Activated naive CD4-positive, alpha-beta T cell treated with anti-CD3 and anti-CD28 coated beads, Interleukin-2, amount 10 ng/mL, durations not matched to agents 7 days and 5 days (primary cell): Measurements from ENCODE around the gene SORCS1.

Experiments used
- CTCF ChIA-PET: fragments of 350-600 bp; sonication (Branson Sonifier 250); formaldehyde crosslinking; loops from one replicate; lab custom pipeline; 2021; ENCODE audit warnings: antibody characterized with exemption; lab: Charles Lee
- DNase-seq: peaks from one replicate; pipeline ENCODE4 v3.0.0-alpha.2; 2020
- H3K27ac Mint-ChIP-seq: one replicate; pipeline ENCODE4 v1.8.0; 2021; ENCODE audit warnings: mild to moderate bottlenecking, moderate library complexity, mixed read lengths
- H3K27me3 Mint-ChIP-seq: one replicate; pipeline ENCODE4 v1.8.0; 2021; ENCODE audit warnings: mild to moderate bottlenecking, mixed read lengths
- H3K36me3 Mint-ChIP-seq: one replicate; pipeline ENCODE4 v1.8.0; 2021; ENCODE audit warnings: mixed read lengths
- H3K4me1 Mint-ChIP-seq: one replicate; pipeline ENCODE4 v1.8.0; 2021; ENCODE audit warnings: mixed read lengths
- H3K4me3 Mint-ChIP-seq: one replicate; pipeline ENCODE4 v1.8.0; 2021; ENCODE audit warnings: mild to moderate bottlenecking, moderate library complexity, mixed read lengths
- H3K9me3 Mint-ChIP-seq: one replicate; pipeline ENCODE4 v1.8.0; 2021; ENCODE audit warnings: mixed read lengths

The SORCS1 gene

DNA sequence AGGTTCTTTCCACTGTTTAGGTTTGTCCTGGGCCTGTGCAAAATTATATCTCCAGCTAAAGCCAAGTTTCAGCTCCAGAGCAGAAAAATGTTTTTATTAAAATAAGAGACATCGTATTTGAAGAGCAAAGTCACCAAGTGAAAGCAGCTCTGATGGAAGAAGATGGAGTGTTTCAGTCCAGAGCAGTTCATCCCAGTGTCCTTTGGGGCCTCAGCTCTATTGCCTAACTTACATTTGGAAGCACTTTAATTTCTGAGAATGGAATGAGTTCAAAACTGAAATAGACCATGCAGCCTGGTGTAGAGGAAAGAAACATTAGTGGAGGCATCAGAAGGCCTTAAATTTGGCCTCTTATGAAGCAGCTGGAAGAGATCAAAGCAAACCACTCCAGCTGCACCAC lies 545.2 kb downstream of the SORCS1 start:
- H3K36me3 Mint-ChIP-seq = no peaks in the 10 kb centered on the region
- no peak overlapping the region for H3K27ac Mint-ChIP-seq
- no peak overlapping the region for H3K4me3 Mint-ChIP-seq
- no peaks in the 10 kb centered on the region for H3K27me3 Mint-ChIP-seq
- CTCF ChIA-PET = no interaction called here
- DNase-seq = no peak
- no peaks in the 10 kb centered on the region for H3K4me1 Mint-ChIP-seq
- H3K9me3 Mint-ChIP-seq = no peaks in the 10 kb centered on the region

GRCh38 chr10:106618646-106619045 lies 545.9 kb downstream of the SORCS1 start:
- no peak for DNase-seq
- peaks cover 2% of the 10 kb centered on the region for H3K27me3 Mint-ChIP-seq
- H3K4me3 Mint-ChIP-seq = no peak overlapping the region
- H3K36me3 Mint-ChIP-seq = no peaks in the 10 kb centered on the region
- CTCF ChIA-PET = no interaction called here
- H3K9me3 Mint-ChIP-seq = peaks cover 2% of the 10 kb centered on the region
- H3K27ac Mint-ChIP-seq = no peak overlapping the region
- no peaks in the 10 kb centered on the region for H3K4me1 Mint-ChIP-seq

DNA sequence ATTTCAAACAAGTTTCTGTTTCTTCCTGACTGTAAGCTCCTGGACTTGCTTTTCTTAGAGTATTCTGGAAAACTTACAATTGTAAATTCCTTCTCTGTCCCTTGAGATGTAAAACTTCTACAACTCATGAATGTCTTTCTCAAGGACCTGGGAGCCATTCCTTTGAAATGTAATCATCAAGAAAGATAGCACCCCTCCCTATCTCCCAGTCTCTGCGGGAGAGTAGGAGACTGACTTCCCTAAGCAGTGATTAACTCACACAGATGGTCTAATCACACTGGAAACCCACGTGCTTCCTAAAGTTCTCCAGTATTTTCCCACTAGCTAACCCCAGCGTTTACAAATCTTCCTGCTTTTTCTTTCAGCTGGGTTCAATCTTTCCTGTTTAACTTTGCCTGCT lies 549.4 kb downstream of the SORCS1 start:
- Mint-ChIP-seq H3K36me3 (no peaks in the 10 kb centered on the region), H3K4me3 (no peak overlapping the region), H3K27ac (no peak overlapping the region), H3K27me3 (peaks cover 3% of the 10 kb centered on the region), H3K4me1 (no peaks in the 10 kb centered on the region), H3K9me3 (peaks cover 2% of the 10 kb centered on the region)
- CTCF ChIA-PET = interaction anchor here (1.2 kb wide), 1 partner anchor 10 kb away, joined by 3 read pairs; no protein-coding TSS in a partner anchor
- DNase-seq = no peak

GRCh38 chr10:106614293-106614692 lies 550.2 kb downstream of the SORCS1 start:
- no peak overlapping the region for H3K4me3 Mint-ChIP-seq
- no peaks in the 10 kb centered on the region for H3K36me3 Mint-ChIP-seq
- no peak overlapping the region for H3K27ac Mint-ChIP-seq
- CTCF ChIA-PET = interaction anchor here (1.2 kb wide), 1 partner anchor 11 kb away, joined by 3 read pairs; no protein-coding TSS in a partner anchor
- H3K9me3 Mint-ChIP-seq = peaks cover 2% of the 10 kb centered on the region
- DNase-seq = no peak
- H3K27me3 Mint-ChIP-seq = peaks cover 3% of the 10 kb centered on the region
- no peaks in the 10 kb centered on the region for H3K4me1 Mint-ChIP-seq

DNA sequence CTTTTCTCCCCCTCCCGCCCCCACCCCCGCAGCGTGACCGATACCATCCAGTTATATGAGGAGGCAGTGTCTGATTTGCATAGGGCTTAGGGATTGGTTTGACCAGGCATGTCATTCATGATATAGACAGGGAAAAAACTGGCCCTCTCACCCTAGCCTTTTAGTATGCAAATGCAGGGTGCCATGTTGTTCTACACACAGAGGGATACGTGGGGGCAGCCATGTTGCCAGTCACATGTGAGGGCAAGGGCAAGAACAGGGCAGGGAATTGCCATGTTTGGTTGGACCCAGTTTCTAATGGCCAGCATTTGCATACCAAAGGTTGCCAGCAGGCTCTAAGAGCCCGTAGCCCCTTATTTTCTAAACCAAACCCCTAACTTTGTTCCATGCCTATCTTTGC lies 552.1 kb downstream of the SORCS1 start:
- no peak overlapping the region for H3K4me3 Mint-ChIP-seq
- H3K36me3 Mint-ChIP-seq = no peaks in the 10 kb centered on the region
- CTCF ChIA-PET = no interaction called here
- no peak overlapping the region for H3K27ac Mint-ChIP-seq
- no peak for DNase-seq
- H3K4me1 Mint-ChIP-seq = no peaks in the 10 kb centered on the region
- peaks cover 3% of the 10 kb centered on the region for H3K27me3 Mint-ChIP-seq
- peaks cover 2% of the 10 kb centered on the region for H3K9me3 Mint-ChIP-seq

GRCh38 chr10:106609470-106610266 lies 554.8 kb downstream of the SORCS1 start:
- no peak overlapping the region for H3K27ac Mint-ChIP-seq
- no peaks in the 10 kb centered on the region for H3K4me1 Mint-ChIP-seq
- no peak overlapping the region for H3K4me3 Mint-ChIP-seq
- CTCF ChIA-PET = no interaction called here
- H3K36me3 Mint-ChIP-seq = no peaks in the 10 kb centered on the region
- peaks cover 2% of the 10 kb centered on the region for H3K9me3 Mint-ChIP-seq
- peaks cover 3% of the 10 kb centered on the region for H3K27me3 Mint-ChIP-seq
- no peak for DNase-seq

DNA sequence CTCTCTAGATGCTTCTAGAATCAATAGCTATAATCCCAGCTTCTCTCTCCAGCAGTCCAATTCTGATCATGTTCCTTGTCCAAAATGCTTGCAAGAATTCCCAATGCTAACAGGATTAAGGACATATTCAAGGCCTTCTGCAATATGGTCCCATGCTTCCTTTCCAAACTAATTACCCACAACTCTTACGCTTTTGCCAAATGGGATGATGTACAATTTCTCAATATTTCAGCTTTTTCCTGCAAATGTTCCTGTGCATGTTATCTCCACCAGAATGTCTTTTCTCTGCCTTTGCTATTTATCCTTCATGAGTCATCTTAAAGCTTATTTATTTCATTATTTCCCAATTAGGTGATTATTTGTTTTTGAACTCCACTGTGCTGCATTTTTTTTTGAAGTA lies 556.4 kb downstream of the SORCS1 start:
- no peak overlapping the region for H3K27ac Mint-ChIP-seq
- CTCF ChIA-PET = no interaction called here
- no peaks in the 10 kb centered on the region for H3K27me3 Mint-ChIP-seq
- no peaks in the 10 kb centered on the region for H3K4me1 Mint-ChIP-seq
- DNase-seq = no peak
- H3K36me3 Mint-ChIP-seq = no peaks in the 10 kb centered on the region
- no peaks in the 10 kb centered on the region for H3K9me3 Mint-ChIP-seq
- H3K4me3 Mint-ChIP-seq = no peak overlapping the region

DNA sequence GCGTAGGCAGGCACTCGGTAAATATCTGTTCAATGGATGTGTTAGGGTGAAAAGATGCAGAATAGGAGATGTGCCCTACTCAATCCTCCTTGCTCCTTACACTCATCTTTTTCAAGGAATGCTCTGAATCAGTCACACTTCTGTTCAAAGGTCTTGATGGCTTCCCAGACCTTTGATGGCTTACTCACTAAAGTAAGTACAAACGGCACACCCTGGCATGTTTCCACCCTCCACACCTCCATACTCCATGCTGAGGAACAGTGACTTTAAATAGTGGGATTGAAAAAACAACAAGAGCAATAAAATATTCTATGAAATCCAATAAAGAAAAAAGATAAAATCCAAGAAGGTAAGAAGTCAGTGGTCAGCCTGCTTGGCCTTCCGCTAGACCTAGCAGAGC lies 569.2 kb downstream of the SORCS1 start:
- H3K4me1 Mint-ChIP-seq = no peaks in the 10 kb centered on the region
- H3K27me3 Mint-ChIP-seq = no peaks in the 10 kb centered on the region
- H3K27ac Mint-ChIP-seq = no peak overlapping the region
- H3K4me3 Mint-ChIP-seq = no peak overlapping the region
- CTCF ChIA-PET = no interaction called here
- no peaks in the 10 kb centered on the region for H3K9me3 Mint-ChIP-seq
- no peak for DNase-seq
- no peaks in the 10 kb centered on the region for H3K36me3 Mint-ChIP-seq

GRCh38 chr10:106593876-106594275 lies 570.6 kb downstream of the SORCS1 start:
- H3K36me3 Mint-ChIP-seq = no peaks in the 10 kb centered on the region

GRCh38 chr10:106592396-106592795 lies 572.1 kb downstream of the SORCS1 start:
- no peaks in the 10 kb centered on the region for H3K27me3 Mint-ChIP-seq
- CTCF ChIA-PET = no interaction called here
- no peak overlapping the region for H3K4me3 Mint-ChIP-seq

More at GRCh38 chr10:106593876-106594275, 570.6 kb downstream of the SORCS1 start:
- no peak overlapping the region for H3K27ac Mint-ChIP-seq
- no peaks in the 10 kb centered on the region for H3K27me3 Mint-ChIP-seq
- CTCF ChIA-PET = no interaction called here
- H3K4me1 Mint-ChIP-seq = no peaks in the 10 kb centered on the region
- DNase-seq = no peak
- no peaks in the 10 kb centered on the region for H3K9me3 Mint-ChIP-seq
- H3K4me3 Mint-ChIP-seq = no peak overlapping the region

DNA sequence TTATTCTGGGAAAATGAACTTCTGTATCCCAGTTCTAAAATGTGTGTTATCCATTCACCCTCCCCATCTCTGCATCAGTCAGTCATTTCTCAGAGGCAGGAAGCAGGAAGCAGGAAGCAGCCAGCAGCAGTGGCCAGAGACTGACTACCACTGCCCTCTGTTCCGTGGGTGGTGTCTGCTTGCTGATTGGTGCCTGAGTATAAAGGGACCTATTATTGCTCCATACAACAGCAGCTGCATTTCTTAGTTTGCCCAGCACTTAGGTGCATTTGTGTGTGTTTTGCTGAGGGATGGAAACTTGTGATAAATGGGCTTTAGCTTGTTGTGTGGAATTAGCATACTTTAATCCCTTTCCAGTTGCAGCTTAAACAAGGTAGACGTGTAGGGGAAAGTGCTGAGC lies 582.2 kb downstream of the SORCS1 start:
- CTCF ChIA-PET = no interaction called here
- H3K4me1 Mint-ChIP-seq = no peaks in the 10 kb centered on the region
- H3K4me3 Mint-ChIP-seq = no peak overlapping the region
- no peak overlapping the region for H3K27ac Mint-ChIP-seq
- no peaks in the 10 kb centered on the region for H3K27me3 Mint-ChIP-seq
- H3K36me3 Mint-ChIP-seq = no peaks in the 10 kb centered on the region
- H3K9me3 Mint-ChIP-seq = peaks cover 2% of the 10 kb centered on the region
- no peak for DNase-seq

More at GRCh38 chr10:106592396-106592795, 572.1 kb downstream of the SORCS1 start:
- Mint-ChIP-seq H3K9me3 (no peaks in the 10 kb centered on the region), H3K27ac (no peak overlapping the region), H3K4me1 (no peaks in the 10 kb centered on the region), H3K36me3 (no peaks in the 10 kb centered on the region)
- DNase-seq = no peak

DNA sequence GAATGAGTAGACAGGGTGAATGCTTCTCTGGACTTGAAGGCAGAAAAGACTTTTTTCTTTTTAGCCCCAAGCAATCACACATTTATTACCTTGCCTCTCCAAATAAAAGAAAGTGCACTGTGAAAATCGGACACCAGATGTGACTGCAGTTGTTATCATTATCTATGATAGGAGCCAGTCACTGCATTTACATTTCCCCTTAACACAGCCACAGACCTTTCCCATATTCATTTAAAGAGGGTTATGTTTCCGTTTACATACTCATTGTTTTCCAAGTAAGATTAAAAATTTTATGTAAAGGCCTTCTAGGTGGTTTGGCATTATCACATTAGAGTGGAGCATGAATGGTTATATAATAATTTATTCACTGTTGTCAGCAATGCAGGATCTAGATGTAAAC lies 586.8 kb downstream of the SORCS1 start:
- H3K9me3 Mint-ChIP-seq = no peaks in the 10 kb centered on the region

DNA sequence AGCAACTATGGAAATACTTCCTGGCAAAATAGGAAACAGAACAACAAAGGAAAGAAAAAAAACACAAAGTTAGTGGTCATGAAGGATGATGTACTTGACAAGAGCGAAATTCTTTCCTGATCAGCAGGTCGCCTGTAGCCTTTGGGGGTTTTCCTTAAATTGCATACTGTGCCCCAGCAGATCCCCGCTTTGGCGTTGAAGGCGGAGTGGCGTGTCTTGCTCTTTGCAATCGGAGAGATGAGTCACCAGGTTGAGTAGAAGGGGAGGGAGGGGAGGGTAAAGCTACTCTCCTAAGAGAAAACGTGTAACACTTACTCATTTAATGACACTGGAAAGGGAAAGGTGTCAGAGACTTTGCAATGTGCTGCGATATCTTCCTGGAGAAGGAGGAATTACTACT lies 587.2 kb downstream of the SORCS1 start:
- Mint-ChIP-seq H3K36me3 (no peaks in the 10 kb centered on the region), H3K9me3 (no peaks in the 10 kb centered on the region), H3K27ac (no peak overlapping the region), H3K27me3 (no peaks in the 10 kb centered on the region), H3K4me3 (no peak overlapping the region), H3K4me1 (no peaks in the 10 kb centered on the region)
- DNase-seq = no peak
- CTCF ChIA-PET = no interaction called here

More for the DNA sequence above, 586.8 kb downstream of the SORCS1 start:
- CTCF ChIA-PET = no interaction called here
- Mint-ChIP-seq H3K4me3 (no peak overlapping the region), H3K4me1 (no peaks in the 10 kb centered on the region), H3K27me3 (no peaks in the 10 kb centered on the region), H3K27ac (no peak overlapping the region), H3K36me3 (no peaks in the 10 kb centered on the region)
- no peak for DNase-seq

DNA sequence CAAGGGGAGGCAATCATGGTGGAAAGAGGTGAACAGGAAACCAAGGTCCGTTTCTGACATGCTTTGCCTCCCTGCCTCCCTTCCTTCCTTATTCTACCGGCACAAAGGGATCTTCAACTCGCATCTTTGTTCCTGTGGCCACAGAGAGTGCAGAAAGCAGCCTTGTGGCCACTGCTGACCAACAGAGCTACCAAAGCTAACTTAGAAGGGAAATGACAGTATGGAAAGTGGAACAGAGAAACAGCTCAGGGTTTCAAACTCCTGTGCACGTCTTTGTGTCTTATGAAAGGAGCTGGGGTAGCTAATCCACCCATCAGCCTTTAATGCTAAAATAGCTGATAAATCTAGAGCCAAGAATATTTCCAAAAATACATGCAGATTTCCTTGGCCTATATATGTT lies 588.0 kb downstream of the SORCS1 start:
- CTCF ChIA-PET = no interaction called here
- Mint-ChIP-seq H3K27ac (no peak overlapping the region), H3K4me3 (no peak overlapping the region)

DNA sequence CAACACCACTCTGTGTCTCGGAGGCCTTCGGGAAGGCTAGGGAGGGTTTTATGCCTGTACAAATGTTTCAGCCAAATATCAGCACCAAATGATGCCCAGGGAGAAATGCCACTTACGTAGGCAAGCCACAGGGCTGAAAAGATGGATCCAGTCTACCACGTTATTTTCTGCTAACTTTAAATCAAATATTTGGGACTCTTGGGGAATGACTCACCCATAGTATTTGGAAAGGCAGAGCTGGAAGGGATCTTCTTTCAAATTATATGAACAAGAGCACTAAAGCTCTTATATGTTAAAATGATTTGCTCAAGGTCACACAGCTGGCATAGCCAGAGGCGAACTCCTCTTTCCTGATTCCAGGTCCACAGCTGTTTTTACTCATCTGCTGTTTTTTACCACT lies 591.4 kb downstream of the SORCS1 start:
- H3K27ac Mint-ChIP-seq = no peak overlapping the region
- DNase-seq = no peak
- H3K9me3 Mint-ChIP-seq = no peaks in the 10 kb centered on the region
- CTCF ChIA-PET = no interaction called here
- no peaks in the 10 kb centered on the region for H3K27me3 Mint-ChIP-seq
- H3K36me3 Mint-ChIP-seq = no peaks in the 10 kb centered on the region
- H3K4me1 Mint-ChIP-seq = no peaks in the 10 kb centered on the region
- H3K4me3 Mint-ChIP-seq = no peak overlapping the region

More for the DNA sequence above, 588.0 kb downstream of the SORCS1 start:
- no peaks in the 10 kb centered on the region for H3K4me1 Mint-ChIP-seq
- no peak for DNase-seq
- no peaks in the 10 kb centered on the region for H3K27me3 Mint-ChIP-seq
- no peaks in the 10 kb centered on the region for H3K36me3 Mint-ChIP-seq
- H3K9me3 Mint-ChIP-seq = no peaks in the 10 kb centered on the region
